ENCODE measurements around the gene XKRX.

DNA sequence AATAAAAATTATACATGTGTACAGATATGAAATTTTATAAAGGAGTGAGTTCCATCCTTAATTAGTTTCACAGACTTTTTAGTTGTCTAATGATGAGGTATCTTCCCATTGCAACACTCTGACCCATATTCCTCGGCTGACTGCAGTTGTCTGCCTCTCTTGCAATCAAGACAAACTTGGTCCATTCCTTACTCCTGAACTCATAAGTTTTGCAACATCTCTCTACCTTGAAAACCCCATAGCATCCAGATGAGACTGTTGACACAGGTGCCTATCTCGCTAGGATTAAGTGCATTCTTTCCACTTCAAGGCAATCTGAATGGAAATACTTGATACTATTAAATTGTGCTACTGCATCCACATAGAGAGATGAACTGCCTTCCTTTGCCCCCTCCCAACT lies 2.3 kb downstream of the XKRX start:
- TF ChIP-seq, protein P1, sequence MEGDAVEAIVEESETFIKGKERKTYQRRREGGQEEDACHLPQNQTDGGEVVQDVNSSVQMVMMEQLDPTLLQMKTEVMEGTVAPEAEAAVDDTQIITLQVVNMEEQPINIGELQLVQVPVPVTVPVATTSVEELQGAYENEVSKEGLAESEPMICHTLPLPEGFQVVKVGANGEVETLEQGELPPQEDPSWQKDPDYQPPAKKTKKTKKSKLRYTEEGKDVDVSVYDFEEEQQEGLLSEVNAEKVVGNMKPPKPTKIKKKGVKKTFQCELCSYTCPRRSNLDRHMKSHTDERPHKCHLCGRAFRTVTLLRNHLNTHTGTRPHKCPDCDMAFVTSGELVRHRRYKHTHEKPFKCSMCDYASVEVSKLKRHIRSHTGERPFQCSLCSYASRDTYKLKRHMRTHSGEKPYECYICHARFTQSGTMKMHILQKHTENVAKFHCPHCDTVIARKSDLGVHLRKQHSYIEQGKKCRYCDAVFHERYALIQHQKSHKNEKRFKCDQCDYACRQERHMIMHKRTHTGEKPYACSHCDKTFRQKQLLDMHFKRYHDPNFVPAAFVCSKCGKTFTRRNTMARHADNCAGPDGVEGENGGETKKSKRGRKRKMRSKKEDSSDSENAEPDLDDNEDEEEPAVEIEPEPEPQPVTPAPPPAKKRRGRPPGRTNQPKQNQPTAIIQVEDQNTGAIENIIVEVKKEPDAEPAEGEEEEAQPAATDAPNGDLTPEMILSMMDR (IDR thresholded peaks at IDR 0.05; ENCODE audit: low read depth, low read length, missing input control): no peak
- TF ChIP-seq YY1 (IDR thresholded peaks at IDR 0.05): no peak
- no peak for TF ChIP-seq RAD21 (IDR thresholded peaks at IDR 0.05)
- no peak for TF ChIP-seq SP1 (IDR thresholded peaks at IDR 0.05)
- TF ChIP-seq GABPA (IDR thresholded peaks at IDR 0.05 in 1 of 2, conservative IDR thresholded peaks at IDR 0.05 in 1 of 2): no peak
- TF ChIP-seq, protein P2, sequence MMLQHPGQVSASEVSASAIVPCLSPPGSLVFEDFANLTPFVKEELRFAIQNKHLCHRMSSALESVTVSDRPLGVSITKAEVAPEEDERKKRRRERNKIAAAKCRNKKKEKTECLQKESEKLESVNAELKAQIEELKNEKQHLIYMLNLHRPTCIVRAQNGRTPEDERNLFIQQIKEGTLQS (IDR thresholded peaks at IDR 0.05): no peak
- no peak for TF ChIP-seq TAF1 (conservative IDR thresholded peaks at IDR 0.05)
- TF ChIP-seq EGR1 (IDR thresholded peaks at IDR 0.05; ENCODE audit: low read depth in 2 of 2): no peak
- TF ChIP-seq, protein P3, sequence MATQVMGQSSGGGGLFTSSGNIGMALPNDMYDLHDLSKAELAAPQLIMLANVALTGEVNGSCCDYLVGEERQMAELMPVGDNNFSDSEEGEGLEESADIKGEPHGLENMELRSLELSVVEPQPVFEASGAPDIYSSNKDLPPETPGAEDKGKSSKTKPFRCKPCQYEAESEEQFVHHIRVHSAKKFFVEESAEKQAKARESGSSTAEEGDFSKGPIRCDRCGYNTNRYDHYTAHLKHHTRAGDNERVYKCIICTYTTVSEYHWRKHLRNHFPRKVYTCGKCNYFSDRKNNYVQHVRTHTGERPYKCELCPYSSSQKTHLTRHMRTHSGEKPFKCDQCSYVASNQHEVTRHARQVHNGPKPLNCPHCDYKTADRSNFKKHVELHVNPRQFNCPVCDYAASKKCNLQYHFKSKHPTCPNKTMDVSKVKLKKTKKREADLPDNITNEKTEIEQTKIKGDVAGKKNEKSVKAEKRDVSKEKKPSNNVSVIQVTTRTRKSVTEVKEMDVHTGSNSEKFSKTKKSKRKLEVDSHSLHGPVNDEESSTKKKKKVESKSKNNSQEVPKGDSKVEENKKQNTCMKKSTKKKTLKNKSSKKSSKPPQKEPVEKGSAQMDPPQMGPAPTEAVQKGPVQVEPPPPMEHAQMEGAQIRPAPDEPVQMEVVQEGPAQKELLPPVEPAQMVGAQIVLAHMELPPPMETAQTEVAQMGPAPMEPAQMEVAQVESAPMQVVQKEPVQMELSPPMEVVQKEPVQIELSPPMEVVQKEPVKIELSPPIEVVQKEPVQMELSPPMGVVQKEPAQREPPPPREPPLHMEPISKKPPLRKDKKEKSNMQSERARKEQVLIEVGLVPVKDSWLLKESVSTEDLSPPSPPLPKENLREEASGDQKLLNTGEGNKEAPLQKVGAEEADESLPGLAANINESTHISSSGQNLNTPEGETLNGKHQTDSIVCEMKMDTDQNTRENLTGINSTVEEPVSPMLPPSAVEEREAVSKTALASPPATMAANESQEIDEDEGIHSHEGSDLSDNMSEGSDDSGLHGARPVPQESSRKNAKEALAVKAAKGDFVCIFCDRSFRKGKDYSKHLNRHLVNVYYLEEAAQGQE (IDR thresholded peaks at IDR 0.05): no peak
- TF ChIP-seq, protein P4, sequence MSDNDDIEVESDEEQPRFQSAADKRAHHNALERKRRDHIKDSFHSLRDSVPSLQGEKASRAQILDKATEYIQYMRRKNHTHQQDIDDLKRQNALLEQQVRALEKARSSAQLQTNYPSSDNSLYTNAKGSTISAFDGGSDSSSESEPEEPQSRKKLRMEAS (IDR thresholded peaks at IDR 0.05): no peak
- TF ChIP-seq FOXA1 (IDR thresholded peaks at IDR 0.05): no peak
- TF ChIP-seq HNF4G (IDR thresholded peaks at IDR 0.05): no peak
- TF ChIP-seq, protein P5, sequence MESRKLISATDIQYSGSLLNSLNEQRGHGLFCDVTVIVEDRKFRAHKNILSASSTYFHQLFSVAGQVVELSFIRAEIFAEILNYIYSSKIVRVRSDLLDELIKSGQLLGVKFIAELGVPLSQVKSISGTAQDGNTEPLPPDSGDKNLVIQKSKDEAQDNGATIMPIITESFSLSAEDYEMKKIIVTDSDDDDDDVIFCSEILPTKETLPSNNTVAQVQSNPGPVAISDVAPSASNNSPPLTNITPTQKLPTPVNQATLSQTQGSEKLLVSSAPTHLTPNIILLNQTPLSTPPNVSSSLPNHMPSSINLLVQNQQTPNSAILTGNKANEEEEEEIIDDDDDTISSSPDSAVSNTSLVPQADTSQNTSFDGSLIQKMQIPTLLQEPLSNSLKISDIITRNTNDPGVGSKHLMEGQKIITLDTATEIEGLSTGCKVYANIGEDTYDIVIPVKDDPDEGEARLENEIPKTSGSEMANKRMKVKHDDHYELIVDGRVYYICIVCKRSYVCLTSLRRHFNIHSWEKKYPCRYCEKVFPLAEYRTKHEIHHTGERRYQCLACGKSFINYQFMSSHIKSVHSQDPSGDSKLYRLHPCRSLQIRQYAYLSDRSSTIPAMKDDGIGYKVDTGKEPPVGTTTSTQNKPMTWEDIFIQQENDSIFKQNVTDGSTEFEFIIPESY (IDR thresholded peaks at IDR 0.05): no peak

Measured in liver (tissue), 3 donors.